ENCODE data around the gene COL5A1. TPM values are rescaled to one million over a fixed set of nuclear protein-coding genes. Genes with fewer than 3 reads are reported as not detected.

COL5A1 gene
- total RNA-seq, 4 donors from 2014 or later = 1.6 to 2.8 (median 2.3) TPM

GRCh38 chr9:134835987-134836386, 194.4 kb downstream of the COL5A1 start:
- ATAC-seq = no peak
- TF ChIP-seq POLR2A (IDR thresholded peaks at IDR 0.05) (no peak), CTCF (IDR thresholded peaks at IDR 0.05 in 4 of 5, conservative IDR thresholded peaks at IDR 0.05 in 1 of 5) (no peak)
- in situ Hi-C loops (cut with MboI; ENCODE audit: low sequenced_read_pairs in 4 of 4) = no loop called here
- Histone ChIP-seq H3K36me3 (no peaks in the 10 kb centered on the region), H3K27ac (no peak overlapping the region), H3K4me1 (no peaks in the 10 kb centered on the region), H3K27me3 (no peaks in the 10 kb centered on the region), H3K4me3 (no peak overlapping the region), H3K9me3 (no peaks in the 10 kb centered on the region)
- no peak for DNase-seq
- intact Hi-C loops (cut with DNase I; ENCODE audit: low total_unique reads) = no loop called here

- no peaks in the 10 kb centered on the region for H3K36me3 ChIP-seq
- TF ChIP-seq CTCF (IDR thresholded peaks at IDR 0.05 in 4 of 5, conservative IDR thresholded peaks at IDR 0.05 in 1 of 5) (no peak), POLR2A (IDR thresholded peaks at IDR 0.05) (no peak)
- no peak overlapping the region for H3K4me3 ChIP-seq
- in situ Hi-C loops (cut with MboI; ENCODE audit: low sequenced_read_pairs in 4 of 4) (no loop called here), intact Hi-C loops (cut with DNase I; ENCODE audit: low total_unique reads) (no loop called here)
- DNase-seq = no peak
- H3K4me1 ChIP-seq = no peaks in the 10 kb centered on the region
- no peaks in the 10 kb centered on the region for H3K9me3 ChIP-seq
- ATAC-seq = no peak
- no peak overlapping the region for H3K27ac ChIP-seq
- H3K27me3 ChIP-seq = no peaks in the 10 kb centered on the region
Observed at GRCh38 chr9:134836406-134836970, 194.9 kb downstream of the COL5A1 start.

- ATAC-seq = no peak
- Histone ChIP-seq H3K4me1 (no peaks in the 10 kb centered on the region), H3K4me3 (no peak overlapping the region), H3K27me3 (no peaks in the 10 kb centered on the region), H3K36me3 (no peaks in the 10 kb centered on the region), H3K27ac (no peak overlapping the region), H3K9me3 (no peaks in the 10 kb centered on the region)
- no peak for DNase-seq
- in situ Hi-C loops (cut with MboI; ENCODE audit: low sequenced_read_pairs in 4 of 4) = no loop called here
- TF ChIP-seq CTCF (IDR thresholded peaks at IDR 0.05 in 4 of 5, conservative IDR thresholded peaks at IDR 0.05 in 1 of 5) (no peak), POLR2A (IDR thresholded peaks at IDR 0.05) (no peak)
- intact Hi-C loops (cut with DNase I; ENCODE audit: low total_unique reads) = no loop called here
Observed at GRCh38 chr9:134837529-134837928, 195.9 kb downstream of the COL5A1 start.

GRCh38 chr9:134838651-134839454, 197.2 kb downstream of the COL5A1 start:
- no peak for DNase-seq
- H3K4me3 ChIP-seq = no peak overlapping the region
- in situ Hi-C loops (cut with MboI; ENCODE audit: low sequenced_read_pairs in 4 of 4) = no loop called here
- H3K27ac ChIP-seq = no peak overlapping the region
- H3K27me3 ChIP-seq = no peaks in the 10 kb centered on the region
- intact Hi-C loops (cut with DNase I; ENCODE audit: low total_unique reads) = no loop called here
- H3K9me3 ChIP-seq = no peaks in the 10 kb centered on the region
- TF ChIP-seq POLR2A (IDR thresholded peaks at IDR 0.05) (no peak), CTCF (IDR thresholded peaks at IDR 0.05 in 4 of 5, conservative IDR thresholded peaks at IDR 0.05 in 1 of 5) (no peak)
- H3K36me3 ChIP-seq = no peaks in the 10 kb centered on the region
- H3K4me1 ChIP-seq = no peaks in the 10 kb centered on the region
- no peak for ATAC-seq
